Spleen (tissue), 11 donors: ENCODE measurements around the gene KCNQ4. TPM values are rescaled to one million over a fixed set of nuclear protein-coding genes. Genes with fewer than 3 reads are reported as not detected.

ENCODE experiments used
- DNase-seq: peaks from one replicate; pipeline ENCODE4 v3.0.0-alpha.2; 2020
- H3K27ac ChIP-seq, 8 donors: fragments of 200-600 bp; sonication (generic) in 7 of 8; 1 replicate in 4 of 8; 2 replicates in 4 of 8; pipeline versions ENCODE4 v1.5.0 to v1.8.0; 2016 to 2021; ENCODE audit warnings: inconsistent platforms in 4 of 8, mild to moderate bottlenecking in 4 of 8, moderate library complexity in 1 of 8
- H3K27me3 ChIP-seq, 7 donors: fragments of 200-600 bp; sonication (generic) in 6 of 7; replicated peaks in 1 of 7; 1 replicate in 4 of 7; 2 replicates in 3 of 7; pipeline versions ENCODE4 v1.5.0 to v1.8.0; 2016 to 2021; ENCODE audit warnings: inconsistent platforms in 3 of 7, mild to moderate bottlenecking in 1 of 7
- H3K36me3 ChIP-seq, 6 donors: fragments of 200-600 bp; sonication (generic) in 5 of 6; 1 replicate in 4 of 6; 2 replicates in 2 of 6; pipeline versions ENCODE4 v1.5.0 to v1.8.0; 2016 to 2021; ENCODE audit warnings: inconsistent platforms in 2 of 6
- H3K4me1 ChIP-seq, 6 donors: fragments of 200-600 bp; sonication (generic) in 5 of 6; 1 replicate in 3 of 6; 2 replicates in 3 of 6; pipeline versions ENCODE4 v1.5.0 to v1.8.0; 2016 to 2021; ENCODE audit warnings: inconsistent platforms in 3 of 6
- H3K4me3 ChIP-seq, 8 donors: fragments of 200-600 bp; sonication (generic) in 7 of 8; 1 replicate in 4 of 8; 2 replicates in 4 of 8; pipeline versions ENCODE4 v1.5.0 to v1.8.0; 2016 to 2021; ENCODE audit warnings: inconsistent platforms in 4 of 8, mild to moderate bottlenecking in 4 of 8, moderate library complexity in 2 of 8
- H3K9me3 ChIP-seq, 8 donors: fragments of 200-600 bp; sonication (generic) in 7 of 8; 1 replicate in 4 of 8; 2 replicates in 4 of 8; pipeline versions ENCODE4 v1.5.0 to v1.8.0; 2016 to 2021; ENCODE audit warnings: inconsistent platforms in 4 of 8
- POLR2A ChIP-seq, 3 donors: fragments of 450-650 bp; IDR thresholded peaks; one replicate each; pipeline ENCODE4 v1.5.1; 2017; ENCODE audit warnings: antibody characterized with exemption in 3 of 3, mild to moderate bottlenecking in 1 of 3
- POLR2AphosphoS5 ChIP-seq, 3 donors: sonication (generic); formaldehyde crosslinking; IDR thresholded peaks; one replicate each; pipeline ENCODE4 v1.5.1; 2017; ENCODE audit warnings: antibody characterized with exemption in 3 of 3
- WGBS, 5 donors: extraction: QIAGEN DNeasy Blood & Tissue Kit in 3 of 5; methylation state at CpG; one replicate each; pipeline versions ENCODE4 v1.1.5 to v1.1.7; 2013 to 2018; 5-methylcytosine and 5-hydroxymethylcytosine counted together
- intact Hi-C: fragments of 100-400 bp; cut with DNase I; formaldehyde crosslinking; loops from one replicate; pipeline ENCODE4 v1.15.0; 2023; ENCODE audit warnings: low total_unique reads
- polyA plus RNA-seq, 3 donors: library from polyadenylated mRNA; stranded (reverse); fragments of 200-250 nt; gene quantifications; one replicate each; pipeline ENCODE4 v1.2.1, GENCODE V29; 2013
- total RNA-seq, 7 donors: library from RNA; depleted of rRNA in 3 of 7; stranded (reverse); fragments of >200 nt in 3 of 7; fragmentation: NEBNext Ultra II Directional in 4 of 7; extraction: Animal tissue kit (Norgen Biotek cat#: 25700) in 4 of 7; gene quantifications; one replicate each; pipeline versions ENCODE4 v1.1.0 to v1.2.1, GENCODE V29; 2016 to 2021
- TF ChIP-seq, protein P1 (sequence below), 11 experiments: fragments of 200-600 bp in 7 of 11; fragments of 450-650 bp in 4 of 11; sonication (generic) in 4 of 11; IDR thresholded peaks in 8 of 11; conservative IDR thresholded peaks in 3 of 11; 1 replicate in 7 of 11; 2 replicates in 4 of 11; pipeline versions ENCODE4 v1.4.0 to v1.8.0; 2016 to 2021; ENCODE audit warnings: antibody characterized with exemption in 11 of 11, inconsistent platforms in 4 of 11, mild to moderate bottlenecking in 1 of 11
- donor health status: healthy with polysubstance abuse.
- donor health status: DM: no; HTN: no; CAD: no; lungs with moderate emphysema.
- donor health status: DM: no; HTN: no; CAD: no.
- donor health status: Bipolar disorder and iron deficiency.
- donor health status: healthy.
- donor health status: DM: no; HTN: no; CAD: no.
- donor health status: DM: yes; HTN: yes; CAD: no.

Gene KCNQ4
- total and polyA plus RNA-seq, 10 donors, result 0.09 to 0.54 (median 0.25) TPM

DNA sequence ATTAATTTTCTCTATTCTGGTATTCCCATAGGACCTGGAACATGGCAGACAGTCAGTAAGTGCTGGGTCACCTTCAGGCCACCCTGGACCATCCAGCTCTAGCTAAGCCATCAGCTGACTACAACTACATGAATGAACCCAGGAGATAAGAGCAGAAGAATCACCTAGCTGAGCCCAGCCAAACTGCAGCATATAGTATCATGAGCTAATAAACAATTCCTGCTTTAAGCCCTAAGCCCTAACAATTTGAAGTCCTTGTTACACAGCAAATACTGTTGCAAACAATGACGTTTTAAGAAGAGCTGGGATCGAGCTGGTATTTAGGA is 92.8 kb downstream of the KCNQ4 start:
- peaks cover 0 to 7% (median 0%) of the 10 kb centered on the region in 7 donors for H3K27me3 ChIP-seq
- peaks cover 0 to 8% (median 0%) of the 10 kb centered on the region in 8 donors for H3K9me3 ChIP-seq
- peaks cover 0 to 44% (median 23%) of the 10 kb centered on the region in 6 donors for H3K4me1 ChIP-seq
- peak overlapping the region; percentile 27 to 82 (median 71) for H3K27ac ChIP-seq
- 75 to 97% (median 91%) methylated on average over 2 of the region's 2 CpGs for WGBS, 5 donors
- H3K4me3 ChIP-seq, result no peak overlapping the region
- no peaks in the 10 kb centered on the region for H3K36me3 ChIP-seq
- TF ChIP-seq POLR2AphosphoS5 (IDR thresholded peaks at IDR 0.05), result no peak
- TF ChIP-seq, protein P1, sequence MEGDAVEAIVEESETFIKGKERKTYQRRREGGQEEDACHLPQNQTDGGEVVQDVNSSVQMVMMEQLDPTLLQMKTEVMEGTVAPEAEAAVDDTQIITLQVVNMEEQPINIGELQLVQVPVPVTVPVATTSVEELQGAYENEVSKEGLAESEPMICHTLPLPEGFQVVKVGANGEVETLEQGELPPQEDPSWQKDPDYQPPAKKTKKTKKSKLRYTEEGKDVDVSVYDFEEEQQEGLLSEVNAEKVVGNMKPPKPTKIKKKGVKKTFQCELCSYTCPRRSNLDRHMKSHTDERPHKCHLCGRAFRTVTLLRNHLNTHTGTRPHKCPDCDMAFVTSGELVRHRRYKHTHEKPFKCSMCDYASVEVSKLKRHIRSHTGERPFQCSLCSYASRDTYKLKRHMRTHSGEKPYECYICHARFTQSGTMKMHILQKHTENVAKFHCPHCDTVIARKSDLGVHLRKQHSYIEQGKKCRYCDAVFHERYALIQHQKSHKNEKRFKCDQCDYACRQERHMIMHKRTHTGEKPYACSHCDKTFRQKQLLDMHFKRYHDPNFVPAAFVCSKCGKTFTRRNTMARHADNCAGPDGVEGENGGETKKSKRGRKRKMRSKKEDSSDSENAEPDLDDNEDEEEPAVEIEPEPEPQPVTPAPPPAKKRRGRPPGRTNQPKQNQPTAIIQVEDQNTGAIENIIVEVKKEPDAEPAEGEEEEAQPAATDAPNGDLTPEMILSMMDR (IDR thresholded peaks at IDR 0.05 in 8 of 11, conservative IDR thresholded peaks at IDR 0.05 in 3 of 11), result no peak
- TF ChIP-seq POLR2A (IDR thresholded peaks at IDR 0.05), result no peak
- no peak for DNase-seq
- intact Hi-C loops, result no loop called here

- Histone ChIP-seq H3K27ac (peak overlapping the region; percentile 55 to 82 (median 76)), H3K4me3 (no peak overlapping the region), H3K27me3 (peaks cover 0 to 8% (median 0%) of the 10 kb centered on the region in 7 donors), H3K36me3 (no peaks in the 10 kb centered on the region), H3K9me3 (peaks cover 0 to 8% (median 0%) of the 10 kb centered on the region in 8 donors), H3K4me1 (peaks cover 0 to 46% (median 25%) of the 10 kb centered on the region in 6 donors)
- TF ChIP-seq POLR2AphosphoS5 (IDR thresholded peaks at IDR 0.05) (no peak), POLR2A (IDR thresholded peaks at IDR 0.05) (no peak)
- TF ChIP-seq, protein P1 (IDR thresholded peaks at IDR 0.05 in 8 of 11, conservative IDR thresholded peaks at IDR 0.05 in 3 of 11), result no peak
- intact Hi-C loops, result no loop called here
- DNase-seq, result no peak
- 78 to 94% (median 88%) methylated on average over 1 of the region's 1 CpG for WGBS, 5 donors
These were observed 93.3 kb downstream of the KCNQ4 start for GRCh38 chr1:40876891-40877290.

DNA sequence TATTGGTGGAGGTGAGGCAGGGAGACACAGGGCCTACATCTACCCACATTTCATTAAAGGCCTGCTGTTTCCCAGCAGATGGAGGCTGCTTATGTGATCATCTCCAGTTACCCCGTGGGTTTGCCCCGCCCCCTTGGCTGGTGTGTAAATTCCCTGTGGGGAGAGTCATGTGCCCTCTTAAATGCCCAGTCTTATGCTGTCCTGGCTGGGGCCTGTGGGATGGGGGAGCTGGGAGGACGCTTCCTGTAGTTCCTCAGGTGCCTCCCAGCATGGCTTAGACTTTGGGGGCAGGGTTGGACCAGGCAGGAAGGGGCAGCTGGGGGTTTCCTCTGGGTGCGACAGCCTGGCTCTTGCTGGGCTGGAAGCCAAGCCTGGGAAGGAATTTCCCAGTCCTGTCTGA is 94.1 kb downstream of the KCNQ4 start:
- H3K4me1 ChIP-seq, result peaks cover 0 to 44% (median 25%) of the 10 kb centered on the region in 6 donors

GRCh38 chr1:40878906-40879305 is 95.3 kb downstream of the KCNQ4 start:
- peaks cover 0 to 45% (median 27%) of the 10 kb centered on the region in 6 donors for H3K4me1 ChIP-seq
- H3K27me3 ChIP-seq, result peaks cover 0 to 24% (median 11%) of the 10 kb centered on the region in 7 donors
- H3K9me3 ChIP-seq, result peaks cover 0 to 18% (median 0%) of the 10 kb centered on the region in 8 donors
- DNase-seq, result no peak
- WGBS, 5 donors, result 91 to 97% (median 95%) methylated on average over 2 of the region's 2 CpGs
- peak overlapping the region in 4 of 8 donors; percentile 66 to 82 (median 80) for H3K27ac ChIP-seq
- TF ChIP-seq POLR2AphosphoS5 (IDR thresholded peaks at IDR 0.05) (no peak), POLR2A (IDR thresholded peaks at IDR 0.05) (no peak)
- TF ChIP-seq, protein P1 (IDR thresholded peaks at IDR 0.05 in 8 of 11, conservative IDR thresholded peaks at IDR 0.05 in 3 of 11), result no peak
- H3K36me3 ChIP-seq, result no peaks in the 10 kb centered on the region
- intact Hi-C loops, result no loop called here
- H3K4me3 ChIP-seq, result no peak overlapping the region

More for the DNA sequence above, 94.1 kb downstream of the KCNQ4 start:
- TF ChIP-seq POLR2A (IDR thresholded peaks at IDR 0.05) (no peak), POLR2AphosphoS5 (IDR thresholded peaks at IDR 0.05) (peak in 2 of 3 donors; percentile 30 to 32)
- TF ChIP-seq, protein P1 (IDR thresholded peaks at IDR 0.05 in 8 of 11, conservative IDR thresholded peaks at IDR 0.05 in 3 of 11), result no peak
- H3K9me3 ChIP-seq, result peaks cover 0 to 11% (median 0%) of the 10 kb centered on the region in 8 donors
- peak overlapping the region; percentile 55 to 82 (median 76) for H3K27ac ChIP-seq
- H3K36me3 ChIP-seq, result no peaks in the 10 kb centered on the region
- intact Hi-C loops, result no loop called here
- DNase-seq, result peak; percentile 75
- 10 to 32% (median 21%) methylated on average over 4 of the region's 4 CpGs for WGBS, 5 donors
- no peak overlapping the region for H3K4me3 ChIP-seq
- H3K27me3 ChIP-seq, result peaks cover 0 to 15% (median under 1%) of the 10 kb centered on the region in 7 donors
